ENCODE measurements around the gene MGAT4A. TPM values are rescaled to one million over a fixed set of nuclear protein-coding genes. Genes with fewer than 3 reads are reported as not detected.

MGAT4A gene
- polyA plus RNA-seq, 2 of the 4 experiments (the other 2 are of a cell fraction), result 0.61 to 2.6 TPM

GRCh38 chr2:98773169-98773568 is 42.2 kb upstream of the MGAT4A start (continued):
- TF ChIP-seq, protein P1, sequence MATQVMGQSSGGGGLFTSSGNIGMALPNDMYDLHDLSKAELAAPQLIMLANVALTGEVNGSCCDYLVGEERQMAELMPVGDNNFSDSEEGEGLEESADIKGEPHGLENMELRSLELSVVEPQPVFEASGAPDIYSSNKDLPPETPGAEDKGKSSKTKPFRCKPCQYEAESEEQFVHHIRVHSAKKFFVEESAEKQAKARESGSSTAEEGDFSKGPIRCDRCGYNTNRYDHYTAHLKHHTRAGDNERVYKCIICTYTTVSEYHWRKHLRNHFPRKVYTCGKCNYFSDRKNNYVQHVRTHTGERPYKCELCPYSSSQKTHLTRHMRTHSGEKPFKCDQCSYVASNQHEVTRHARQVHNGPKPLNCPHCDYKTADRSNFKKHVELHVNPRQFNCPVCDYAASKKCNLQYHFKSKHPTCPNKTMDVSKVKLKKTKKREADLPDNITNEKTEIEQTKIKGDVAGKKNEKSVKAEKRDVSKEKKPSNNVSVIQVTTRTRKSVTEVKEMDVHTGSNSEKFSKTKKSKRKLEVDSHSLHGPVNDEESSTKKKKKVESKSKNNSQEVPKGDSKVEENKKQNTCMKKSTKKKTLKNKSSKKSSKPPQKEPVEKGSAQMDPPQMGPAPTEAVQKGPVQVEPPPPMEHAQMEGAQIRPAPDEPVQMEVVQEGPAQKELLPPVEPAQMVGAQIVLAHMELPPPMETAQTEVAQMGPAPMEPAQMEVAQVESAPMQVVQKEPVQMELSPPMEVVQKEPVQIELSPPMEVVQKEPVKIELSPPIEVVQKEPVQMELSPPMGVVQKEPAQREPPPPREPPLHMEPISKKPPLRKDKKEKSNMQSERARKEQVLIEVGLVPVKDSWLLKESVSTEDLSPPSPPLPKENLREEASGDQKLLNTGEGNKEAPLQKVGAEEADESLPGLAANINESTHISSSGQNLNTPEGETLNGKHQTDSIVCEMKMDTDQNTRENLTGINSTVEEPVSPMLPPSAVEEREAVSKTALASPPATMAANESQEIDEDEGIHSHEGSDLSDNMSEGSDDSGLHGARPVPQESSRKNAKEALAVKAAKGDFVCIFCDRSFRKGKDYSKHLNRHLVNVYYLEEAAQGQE (IDR thresholded peaks at IDR 0.05), result no peak
- TF ChIP-seq ESRRA (IDR thresholded peaks at IDR 0.05; ENCODE audit: borderline replicate concordance, low read length), result no peak

DNA sequence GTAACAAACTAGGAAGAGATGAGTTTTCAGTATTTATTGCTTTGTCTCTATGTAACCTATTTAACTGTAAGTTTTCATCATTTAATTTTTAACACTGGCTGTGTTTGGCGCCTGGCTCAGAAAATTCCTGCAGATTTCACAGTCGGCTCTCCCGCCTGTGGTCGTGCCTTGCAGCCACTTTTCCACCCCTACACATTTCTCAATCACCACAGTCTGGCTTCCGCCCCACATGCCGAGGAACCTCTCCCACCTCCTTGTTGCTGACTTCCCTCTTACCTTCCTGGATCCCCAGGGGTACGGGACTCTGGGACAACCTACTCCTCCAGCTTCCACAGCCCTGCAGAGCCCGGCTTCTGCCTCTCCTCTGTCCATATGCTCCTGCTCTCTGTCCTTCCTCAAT is 41.6 kb upstream of the MGAT4A start:
- ATAC-seq, result no peak
- 65% methylated on average over 8 of the region's 8 CpGs for WGBS (ENCODE audit: missing lambda C conversion rate)

GRCh38 chr2:98771721-98772524 is 41.0 kb upstream of the MGAT4A start:
- no peak for TF ChIP-seq ZSCAN20 (CRISPR knock-in tag; IDR thresholded peaks at IDR 0.05)
- TF ChIP-seq CHD4 (IDR thresholded peaks at IDR 0.05; ENCODE audit: borderline replicate concordance), result no peak
- TF ChIP-seq ZC3H11A (IDR thresholded peaks at IDR 0.05), result no peak
- no peak for TF ChIP-seq RNF2 (IDR thresholded peaks at IDR 0.05; ENCODE audit: borderline replicate concordance, low read depth)
- TF ChIP-seq HOXB13 (CRISPR knock-in tag; IDR thresholded peaks at IDR 0.05; ENCODE audit: low read depth), result no peak
- TF ChIP-seq RARB (CRISPR knock-in tag; IDR thresholded peaks at IDR 0.05), result no peak
- no peak for TF ChIP-seq SMC3 (IDR thresholded peaks at IDR 0.05)
- TF ChIP-seq RFX5 (IDR thresholded peaks at IDR 0.05), result no peak
- no peak for TF ChIP-seq ZNF302 (CRISPR knock-in tag; IDR thresholded peaks at IDR 0.05)
- TF ChIP-seq HES2 (IDR thresholded peaks at IDR 0.05), result no peak
- Histone ChIP-seq H3K4me1 (peaks cover 13% of the 10 kb centered on the region; the same call in 2 of the 3 replicates), H3K27ac (no peak overlapping the region), H3K4me3 (no peak overlapping the region), H3K4me2 (no peak overlapping the region), H3K9me3 (no peaks in the 10 kb centered on the region)
- no peak for FAIRE-seq
- DNase-seq (ENCODE audit: low read depth in 1 of 2, low spot score in 1 of 2), result no peak
- 66% methylated on average over 17 of the region's 17 CpGs for WGBS (ENCODE audit: missing lambda C conversion rate)
- no peak for ATAC-seq
- POLR2A ChIA-PET, result no interaction called here
- CTCF ChIA-PET, result interaction anchor here (1.5 kb wide), 1 partner anchor 23 kb away, joined by 4 read pairs; no protein-coding TSS in a partner anchor

More for the DNA sequence above, 41.6 kb upstream of the MGAT4A start:
- POLR2A ChIA-PET, result no interaction called here
- TF ChIP-seq KDM5A (IDR thresholded peaks at IDR 0.05), result no peak
- TF ChIP-seq NPAS2 (CRISPR knock-in tag; IDR thresholded peaks at IDR 0.05; ENCODE audit: borderline replicate concordance), result no peak
- TF ChIP-seq ZFP36 (IDR thresholded peaks at IDR 0.05; ENCODE audit: borderline replicate concordance, partially characterized antibody), result no peak
- TF ChIP-seq RCOR1 (IDR thresholded peaks at IDR 0.05; ENCODE audit: low read depth, low read length), result no peak
- TF ChIP-seq EHF (CRISPR knock-in tag; IDR thresholded peaks at IDR 0.05), result no peak
- no peak for TF ChIP-seq GATA3 (IDR thresholded peaks at IDR 0.05; ENCODE audit: borderline replicate concordance)
- no peak for FAIRE-seq
- H3K9me3 ChIP-seq, result no peaks in the 10 kb centered on the region
- no peak overlapping the region for H3K27ac ChIP-seq
- H3K4me3 ChIP-seq, result no peak overlapping the region
- H3K4me2 ChIP-seq, result no peak overlapping the region
- H3K4me1 ChIP-seq, result peaks cover 13% of the 10 kb centered on the region; the same call in 2 of the 3 replicates
- CTCF ChIA-PET, result interaction anchor here (1.5 kb wide), 1 partner anchor 22 kb away, joined by 4 read pairs; no protein-coding TSS in a partner anchor
- DNase-seq (ENCODE audit: low read depth in 1 of 2, low spot score in 1 of 2), result no peak

All from A549 (cell line).